GM18505 (cell line): Measurements from ENCODE around the gene MFAP1.

Experiments
- ATAC-seq: cut with Tn5 transposase; IDR thresholded peaks from one replicate; pipeline ENCODE4 v1.9.1; 2021; ENCODE audit not compliant: unreplicated experiment
- POLR2A ChIP-seq: IDR thresholded peaks from 4 replicates; pipeline ENCODE4 v1.6.1; 2011; ENCODE audit warnings: borderline replicate concordance; ENCODE audit not compliant: insufficient read depth, insufficient read length; ENCODE audit errors: extremely low read depth

Gene MFAP1

DNA sequence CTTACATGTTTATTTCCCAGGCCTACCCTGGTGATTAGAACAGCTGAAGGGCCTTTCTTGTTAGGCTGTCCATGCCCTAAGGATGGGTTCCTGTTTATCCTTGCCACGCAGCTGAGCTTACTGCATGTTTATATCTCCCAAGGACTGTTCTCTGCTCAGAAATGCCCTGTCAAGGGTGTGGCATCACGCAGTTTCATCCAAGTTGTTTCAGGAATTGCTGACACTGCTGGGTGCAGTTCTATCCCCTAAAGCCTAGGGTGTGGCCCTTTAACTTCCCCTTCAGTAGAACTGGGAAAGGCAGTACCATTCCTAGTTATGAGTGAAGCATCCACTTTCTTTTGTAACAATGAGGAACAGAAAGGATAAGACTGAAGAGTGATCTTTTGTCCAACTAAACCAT is 52.7 kb downstream of the MFAP1 start:
- no peak for ATAC-seq
- TF ChIP-seq POLR2A = no peak

DNA sequence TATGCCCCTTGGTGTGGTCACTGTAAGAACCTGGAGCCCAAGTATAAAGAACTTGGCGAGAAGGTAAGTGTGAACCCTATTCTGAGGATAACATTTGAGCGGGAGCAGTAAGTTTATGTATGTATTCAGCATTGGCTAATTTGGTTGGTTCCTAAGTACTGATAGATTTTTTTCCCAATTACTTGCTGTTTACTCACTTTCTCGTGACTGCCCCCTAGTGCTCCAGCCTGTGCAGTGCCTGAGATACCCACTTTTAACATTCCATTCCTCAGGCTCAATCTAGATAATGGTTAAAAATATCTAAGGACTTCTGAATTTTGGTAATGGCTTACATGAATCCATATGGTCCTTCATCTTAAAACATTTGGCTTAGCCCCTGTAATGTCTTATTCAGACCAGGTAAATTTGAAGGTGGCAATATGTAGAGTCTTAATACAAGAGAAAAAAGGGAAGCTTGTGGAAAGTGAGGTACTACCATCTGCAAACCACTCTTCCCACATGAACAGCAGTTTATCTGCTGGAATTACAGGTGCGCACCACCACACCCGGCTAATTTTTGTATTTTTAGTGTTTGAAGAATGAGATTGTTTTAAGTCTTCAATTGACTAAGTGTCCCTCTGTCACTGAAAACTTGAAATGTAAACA is 54.8 kb downstream of the MFAP1 start:
- TF ChIP-seq POLR2A = no peak
- no peak for ATAC-seq

DNA sequence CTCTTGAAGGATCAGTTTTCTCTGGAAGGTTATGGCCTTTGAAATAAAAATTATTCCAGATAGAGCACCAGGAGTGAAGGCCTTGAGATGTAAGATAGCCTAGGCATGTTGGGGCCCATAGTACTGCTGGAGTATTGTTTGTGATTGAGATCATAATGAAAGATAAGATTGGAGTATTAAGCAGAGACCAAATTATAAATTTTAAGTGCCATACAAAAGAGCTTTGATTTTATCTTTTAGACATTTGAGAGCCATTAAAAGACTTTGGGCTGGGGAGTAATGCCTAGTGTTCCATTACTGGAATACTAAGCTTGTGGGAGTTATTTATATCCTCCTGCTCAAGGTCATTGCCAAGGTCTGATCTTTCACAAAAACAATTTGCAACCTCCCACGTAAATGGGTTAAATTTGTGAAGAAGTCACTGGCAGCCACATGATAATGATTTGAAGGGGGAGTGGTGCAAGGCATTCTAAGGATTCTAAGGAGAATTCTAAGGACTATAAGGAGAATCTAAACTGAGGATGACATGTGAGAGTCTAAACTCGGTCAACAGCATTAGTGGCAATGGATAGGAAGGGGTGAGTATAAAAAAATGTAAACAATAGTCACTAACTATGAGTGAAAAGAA is 60.6 kb downstream of the MFAP1 start:
- TF ChIP-seq POLR2A = no peak
- ATAC-seq = no peak

DNA sequence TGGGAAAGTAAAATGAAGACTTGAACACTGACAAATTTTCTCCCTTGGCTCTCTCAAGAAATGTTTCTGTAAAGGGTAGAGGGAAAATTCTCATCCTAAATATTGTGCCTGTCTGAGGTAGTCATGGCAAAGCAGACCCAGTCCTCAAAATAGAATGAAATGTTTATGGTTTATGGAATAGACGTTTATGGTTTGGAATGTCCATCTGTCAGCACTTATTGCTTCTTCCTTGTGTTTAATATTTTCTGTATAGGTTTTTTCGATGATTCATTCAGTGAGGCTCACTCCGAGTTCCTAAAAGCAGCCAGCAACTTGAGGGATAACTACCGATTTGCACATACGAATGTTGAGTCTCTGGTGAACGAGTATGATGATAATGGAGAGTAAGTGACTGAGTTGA is 61.7 kb downstream of the MFAP1 start:
- no peak for TF ChIP-seq POLR2A
- no peak for ATAC-seq
